ENCODE data around the gene CCDC154.

CCDC154 gene

GRCh38 chr16:1437606-1438005 lies 6.8 kb downstream of the CCDC154 start:
- no peak for DNase-seq (ENCODE audit: low read depth)

DNA sequence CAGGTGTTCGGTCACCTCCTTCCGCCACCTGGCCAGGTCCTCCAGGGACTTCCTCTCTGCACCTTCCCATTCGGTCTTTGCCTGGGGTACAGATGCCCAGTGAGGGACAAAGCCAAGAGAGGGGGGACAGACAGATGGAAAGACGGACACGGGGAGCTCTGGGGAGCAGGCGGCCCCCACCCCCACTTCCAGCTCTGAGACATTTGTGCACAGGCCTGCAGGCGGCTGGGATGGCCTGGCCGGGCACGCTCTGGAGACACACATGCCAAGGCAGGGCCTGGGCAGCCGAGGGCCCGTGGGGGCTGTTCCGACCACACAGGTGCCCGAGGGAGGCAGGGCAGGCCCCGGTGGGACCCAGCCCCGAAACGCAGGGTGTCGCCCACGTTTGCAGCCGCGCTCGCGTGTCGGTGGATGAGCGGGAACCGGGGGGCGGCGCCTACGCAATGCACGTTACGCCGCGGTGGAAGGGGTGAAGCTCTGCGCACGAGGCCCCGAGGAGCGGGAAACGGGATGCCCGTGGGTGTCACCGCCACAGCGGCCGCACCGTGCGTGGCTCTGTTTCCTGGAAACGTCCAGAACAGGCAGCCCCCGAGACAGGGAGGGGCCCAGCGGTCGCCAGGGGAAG lies 7.5 kb downstream of the CCDC154 start:
- no peak for DNase-seq (ENCODE audit: low read depth)

DNA sequence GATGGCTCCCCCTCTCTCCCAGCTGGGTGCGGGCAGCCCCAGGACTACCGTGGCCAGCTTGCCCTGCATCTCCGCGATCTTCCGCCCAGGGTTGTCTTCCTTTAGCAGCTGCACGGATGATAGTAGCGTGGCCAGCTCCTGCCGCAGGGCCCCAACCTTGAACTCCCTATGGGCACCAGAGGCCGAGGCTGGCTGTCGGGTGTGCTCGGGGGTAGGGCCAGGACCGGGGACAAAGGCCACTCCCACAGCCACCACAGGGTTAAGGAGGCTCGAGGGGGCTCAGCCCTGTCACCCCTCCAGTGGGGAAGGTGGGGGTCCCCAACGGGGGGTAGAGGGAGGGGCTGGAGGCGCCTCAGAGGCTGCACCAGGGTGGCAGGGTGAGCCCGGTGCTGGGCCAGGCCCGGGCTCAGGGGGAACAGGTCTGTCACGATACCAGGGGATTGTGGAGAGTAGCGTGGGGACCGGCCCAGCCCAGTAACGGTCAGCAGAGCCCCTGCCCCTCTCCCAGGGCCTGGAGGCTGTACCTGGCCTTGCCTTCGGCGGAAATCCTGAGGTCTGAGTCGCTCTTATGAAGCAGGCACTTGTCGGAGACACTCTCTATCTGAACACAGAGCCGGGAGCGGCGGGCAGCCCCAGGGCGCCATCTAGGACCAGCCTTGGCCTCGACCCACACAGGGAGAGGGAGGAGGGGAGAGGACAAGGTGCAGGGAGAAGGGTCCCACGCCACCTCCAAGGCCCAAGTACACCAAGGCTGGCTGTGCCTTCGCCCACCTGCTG lies 8.2 kb downstream of the CCDC154 start:
- no peak for DNase-seq (ENCODE audit: low read depth)

GRCh38 chr16:1434644-1435592 lies 9.4 kb downstream of the CCDC154 start:
- DNase-seq (ENCODE audit: low read depth): no peak

- no peak for DNase-seq (ENCODE audit: low read depth)
These were observed 10.6 kb downstream of the CCDC154 start for GRCh38 chr16:1433756-1434155.

GRCh38 chr16:1433263-1433560 lies 11.1 kb downstream of the CCDC154 start:
- no peak for DNase-seq (ENCODE audit: low read depth)

DNA sequence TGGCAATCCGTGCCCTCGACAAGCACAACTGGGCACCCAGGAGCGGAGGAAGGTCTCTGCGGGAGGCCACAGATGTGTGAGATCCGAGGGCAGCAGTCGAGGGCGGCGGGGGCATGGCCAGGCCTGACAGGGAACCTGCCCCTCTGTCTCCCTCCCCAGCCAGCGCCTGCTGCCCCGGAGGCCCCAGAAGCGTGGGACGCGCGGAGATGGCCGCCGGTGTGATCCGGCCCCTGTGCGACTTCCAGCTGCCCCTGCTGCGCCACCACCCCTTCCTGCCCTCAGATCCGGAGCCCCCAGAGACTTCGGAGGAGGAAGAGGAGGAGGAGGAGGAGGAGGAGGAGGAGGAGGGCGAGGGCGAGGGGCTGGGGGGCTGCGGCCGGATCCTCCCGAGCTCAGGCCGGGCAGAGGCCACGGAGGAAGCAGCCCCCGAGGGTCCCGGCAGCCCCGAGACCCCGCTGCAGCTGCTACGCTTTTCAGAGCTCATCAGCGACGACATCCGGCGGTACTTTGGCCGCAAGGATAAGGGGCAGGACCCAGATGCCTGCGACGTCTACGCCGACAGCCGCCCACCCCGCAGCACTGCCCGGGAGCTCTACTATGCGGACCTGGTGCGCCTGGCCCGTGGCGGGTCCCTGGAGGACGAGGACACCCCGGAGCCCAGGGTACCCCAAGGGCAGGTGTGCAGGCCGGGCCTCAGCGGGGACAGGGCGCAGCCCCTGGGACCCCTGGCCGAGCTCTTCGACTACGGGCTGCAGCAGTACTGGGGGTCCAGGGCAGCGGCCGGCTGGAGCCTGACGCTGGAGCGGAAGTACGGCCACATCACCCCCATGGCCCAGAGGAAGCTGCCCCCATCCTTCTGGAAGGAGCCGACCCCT lies 11.7 kb downstream of the CCDC154 start:
- DNase-seq (ENCODE audit: low read depth): no peak

- DNase-seq (ENCODE audit: low read depth): no peak
These were observed 12.7 kb downstream of the CCDC154 start for GRCh38 chr16:1431497-1432270.

DNA sequence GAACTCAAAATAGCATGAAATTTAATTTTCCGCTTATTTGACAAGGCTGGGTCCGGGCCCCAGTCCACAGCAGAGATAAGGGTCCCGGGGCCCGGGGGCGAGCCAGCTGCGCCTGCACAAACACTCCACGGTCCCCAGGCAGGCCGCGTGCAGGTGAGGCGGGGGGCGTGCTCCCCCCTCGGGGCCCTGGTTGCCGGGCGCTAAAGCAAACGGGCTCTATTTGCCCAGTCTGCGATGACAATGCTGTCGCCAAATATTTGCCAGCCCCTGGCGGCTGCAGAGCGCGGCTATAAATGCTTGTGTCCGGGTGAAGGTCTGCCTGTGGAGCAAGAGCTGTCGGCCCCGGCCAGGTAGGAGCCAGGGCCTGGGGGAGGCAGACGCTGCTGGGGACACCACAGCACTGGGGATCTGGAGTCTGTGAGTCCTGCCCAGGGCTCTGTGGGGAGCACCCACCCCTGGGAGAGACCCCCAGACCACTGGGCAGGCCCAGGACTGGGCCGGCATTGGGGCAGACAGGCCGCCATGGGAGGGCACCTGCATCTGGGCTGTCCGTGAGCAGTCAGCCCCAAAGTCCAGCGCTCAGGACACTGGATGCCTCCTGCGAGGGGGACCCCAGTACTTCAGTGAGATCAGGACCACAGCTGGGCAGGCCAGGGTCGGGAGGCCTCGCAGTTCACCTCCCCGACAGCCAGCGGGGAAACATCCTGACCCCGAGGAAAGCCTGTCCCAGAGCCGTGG lies 13.4 kb downstream of the CCDC154 start, which contains the start of gene PERCC1:
Gene PERCC1 (plus strand): TSS at position 320 of the 738 bp plus-strand sequence. CDS start 1,516 bp downstream, outside the sequence.
- no peak for DNase-seq (ENCODE audit: low read depth)

DNA sequence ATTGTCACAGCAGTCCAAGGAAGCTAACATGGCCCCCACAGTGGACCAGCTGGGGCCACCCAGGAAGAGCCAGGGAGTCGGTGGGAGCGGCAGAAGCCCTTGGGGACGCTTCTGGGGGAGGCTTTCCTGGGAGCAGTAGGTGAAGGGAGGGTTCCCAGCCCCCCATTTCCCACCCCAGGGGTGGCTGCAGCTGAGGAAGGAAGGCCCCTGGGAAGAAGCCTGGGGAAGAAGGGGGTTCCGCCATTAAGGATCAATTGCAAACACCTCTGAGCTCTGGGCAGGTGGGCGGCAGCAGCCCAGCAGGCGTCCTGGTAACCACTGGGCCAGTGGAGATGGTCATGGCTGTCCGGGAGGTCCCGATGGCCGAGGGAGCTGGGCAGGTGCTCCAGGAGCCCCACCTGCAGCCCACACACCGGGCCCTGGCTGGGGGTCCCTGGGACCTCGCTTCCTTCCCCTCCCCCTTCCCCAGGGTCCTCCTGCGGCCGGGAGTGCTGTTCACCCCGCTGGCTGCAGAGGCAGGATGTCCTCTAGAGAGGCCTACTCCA lies 14.1 kb downstream of the CCDC154 start:
- DNase-seq (ENCODE audit: low read depth): no peak

GRCh38 chr16:1429631-1430030 lies 14.7 kb downstream of the CCDC154 start:
- no peak for DNase-seq (ENCODE audit: low read depth)

- DNase-seq (ENCODE audit: low read depth): no peak
These were observed 15.3 kb downstream of the CCDC154 start for GRCh38 chr16:1429012-1429411.

DNA sequence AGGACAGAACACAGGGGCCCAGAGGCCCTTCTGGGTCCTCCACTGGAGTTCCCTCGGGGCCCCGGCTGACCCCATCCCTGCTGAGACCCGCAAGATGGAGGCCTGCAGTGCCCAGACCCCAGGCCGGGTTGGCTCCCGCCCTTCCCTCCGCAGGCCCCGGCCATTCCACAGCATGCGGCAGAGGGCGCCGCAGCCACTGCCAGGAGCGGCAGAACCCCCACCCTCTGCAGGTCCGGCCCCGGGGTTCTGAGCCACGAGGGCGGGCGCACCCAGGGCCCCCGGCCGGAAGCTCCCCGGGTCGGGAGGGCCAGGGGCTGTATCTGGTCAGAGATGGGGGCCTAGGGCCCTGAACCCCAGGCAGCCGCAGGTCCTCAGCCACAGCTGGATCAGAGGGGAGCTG lies 15.8 kb downstream of the CCDC154 start:
- DNase-seq (ENCODE audit: low read depth): no peak

DNA sequence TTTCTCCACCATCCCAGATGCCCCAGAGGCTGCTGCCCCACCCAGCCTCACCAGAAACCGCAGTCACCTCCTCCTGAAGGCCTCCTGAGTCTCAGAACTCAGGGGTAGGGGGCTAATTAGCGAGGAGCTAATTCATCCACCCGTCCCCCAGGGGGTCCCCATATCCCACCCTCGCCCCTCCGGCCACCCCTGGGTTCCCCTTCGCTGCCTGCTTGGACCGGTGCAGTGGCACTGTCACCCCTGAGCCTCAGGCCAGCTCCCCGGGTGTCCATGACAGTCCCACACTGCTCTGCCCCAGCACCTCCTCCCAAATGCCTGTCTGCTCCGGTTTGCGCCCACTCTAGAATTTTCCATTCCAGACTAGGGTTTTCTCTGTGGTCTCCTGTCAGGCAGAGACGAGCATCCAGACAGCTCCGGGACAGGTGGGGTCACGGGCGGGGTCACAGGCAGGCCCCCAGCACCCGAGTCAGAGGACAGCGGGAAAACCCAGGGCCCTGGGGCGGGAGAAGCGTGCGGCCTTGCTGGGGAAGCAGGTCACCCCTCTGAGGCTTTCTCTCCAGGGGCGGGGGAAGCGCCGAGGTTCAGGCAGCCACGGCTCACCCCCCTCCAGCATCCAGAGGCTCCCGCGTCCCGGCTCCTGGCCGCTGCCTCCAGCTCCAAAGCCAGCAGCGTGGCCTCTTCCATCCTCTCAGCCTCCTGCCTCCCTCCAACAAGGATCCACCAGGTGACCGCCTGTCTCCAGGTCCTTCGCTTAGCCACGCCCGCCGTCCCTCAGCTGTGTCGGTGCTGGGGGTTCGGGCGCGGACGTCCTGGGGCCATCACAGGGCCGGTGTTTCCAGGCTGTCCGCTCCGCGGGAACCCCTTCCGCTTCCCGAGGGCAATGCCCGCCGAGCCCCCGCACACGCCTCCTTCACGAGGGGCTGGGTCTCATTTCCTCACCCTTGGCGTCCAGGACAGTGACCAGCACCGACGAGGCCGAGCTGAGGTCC lies 16.6 kb downstream of the CCDC154 start:
- no peak for DNase-seq (ENCODE audit: low read depth)

GRCh38 chr16:1426734-1427471 lies 17.5 kb downstream of the CCDC154 start:
- no peak for DNase-seq (ENCODE audit: low read depth)

DNA sequence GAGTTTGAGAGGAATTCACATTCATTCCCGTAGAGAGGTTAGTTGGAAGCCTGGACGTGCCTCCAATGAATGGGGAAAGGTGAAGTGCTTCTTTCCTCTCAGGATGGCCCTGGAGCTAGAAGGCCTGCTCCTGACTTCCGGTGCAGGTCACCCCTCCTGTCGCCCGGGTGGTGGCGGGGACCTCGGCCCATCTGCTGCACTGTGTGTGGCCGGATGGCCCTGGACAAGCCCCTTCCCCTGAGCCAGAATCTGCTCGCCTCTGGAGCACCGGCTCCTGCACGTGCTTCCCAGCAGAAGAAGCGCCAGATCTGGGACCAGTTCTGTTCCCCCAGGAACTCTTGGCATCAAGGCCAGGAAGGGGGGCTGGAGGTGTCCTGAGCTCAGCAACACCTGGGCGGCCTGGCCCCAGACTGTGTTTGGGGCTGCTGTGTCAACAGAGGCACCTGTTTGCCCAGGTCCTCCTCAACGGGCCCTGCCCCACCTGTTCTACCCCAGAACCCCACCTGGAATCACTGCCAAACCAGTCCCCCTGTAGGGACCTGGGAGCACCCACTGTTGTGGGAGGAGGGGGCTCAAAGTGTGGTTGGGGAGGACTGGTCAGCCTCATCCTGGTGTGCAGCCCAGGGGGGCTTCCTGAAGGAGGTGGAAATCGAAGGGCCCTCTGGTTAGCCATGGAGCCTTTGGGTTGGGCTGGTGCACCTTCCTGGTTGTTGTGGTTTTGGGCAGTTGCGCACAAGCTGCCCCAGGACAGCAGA lies 18.6 kb downstream of the CCDC154 start:
- DNase-seq (ENCODE audit: low read depth): no peak

DNA sequence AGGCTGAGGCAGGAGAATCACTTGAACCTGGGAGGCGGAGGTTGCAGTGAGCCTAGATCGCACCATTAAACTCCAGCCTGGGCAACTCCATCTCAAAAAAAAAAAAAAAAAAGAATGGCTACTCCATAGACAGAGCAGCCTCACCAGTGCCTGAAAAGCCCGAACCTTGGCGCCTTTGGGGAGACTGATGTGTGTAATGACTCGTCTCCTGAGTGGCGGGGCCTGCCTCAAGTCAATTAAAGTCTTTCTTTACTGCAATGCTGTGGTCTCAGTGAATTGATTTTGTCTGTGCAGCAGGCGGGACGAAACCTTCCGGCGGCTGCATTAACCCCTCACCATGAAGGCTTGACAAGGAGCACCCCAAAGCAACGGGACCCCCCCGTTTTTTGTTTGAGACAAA lies 20.3 kb downstream of the CCDC154 start:
- DNase-seq (ENCODE audit: low read depth): no peak

All from HS-27A (cell line).